Mesodermal cell (in vitro differentiated cells): ENCODE data around the gene RCBTB1.
"Not testable (repeated sequence)": the region's sequence is repeated elsewhere in the genome, so short reads cannot be mapped to it uniquely, and the experiment has no call there.

Source experiments
- H3K27ac ChIP-seq: 2 replicates; pipeline ENCODE4 v1.7.0; 2013; ENCODE audit warnings: mild to moderate bottlenecking, low read depth, low read length, moderate library complexity; ENCODE audit not compliant: severe bottlenecking
- H3K36me3 ChIP-seq: 2 replicates; pipeline ENCODE4 v1.7.1; 2013; ENCODE audit warnings: mild to moderate bottlenecking, low read length, moderate library complexity; ENCODE audit not compliant: control insufficient read depth, insufficient read depth
- H3K4me1 ChIP-seq: one replicate; pipeline ENCODE4 v1.7.1; 2013; ENCODE audit warnings: mild to moderate bottlenecking, low read length; ENCODE audit not compliant: insufficient read depth, control insufficient read depth, poor library complexity, severe bottlenecking
- H3K4me3 ChIP-seq: 2 replicates; pipeline ENCODE4 v1.7.0; 2013; ENCODE audit warnings: low read length, control low read depth, mild to moderate bottlenecking; ENCODE audit not compliant: insufficient read depth, poor library complexity, severe bottlenecking; ENCODE audit errors: extremely low read depth
- H3K9me3 ChIP-seq: 2 replicates; pipeline ENCODE4 v1.7.1; 2013; ENCODE audit warnings: mild to moderate bottlenecking, low read length, moderate library complexity; ENCODE audit not compliant: control insufficient read depth
- WGBS, 2 experiments: methylation state at CpG; one replicate each; pipeline ENCODE4 v1.1.5; 2013; ENCODE audit warnings: missing lambda C conversion rate in 2 of 2; ENCODE audit not compliant: insufficient coverage in 2 of 2; 5-methylcytosine and 5-hydroxymethylcytosine counted together

RCBTB1 gene

DNA sequence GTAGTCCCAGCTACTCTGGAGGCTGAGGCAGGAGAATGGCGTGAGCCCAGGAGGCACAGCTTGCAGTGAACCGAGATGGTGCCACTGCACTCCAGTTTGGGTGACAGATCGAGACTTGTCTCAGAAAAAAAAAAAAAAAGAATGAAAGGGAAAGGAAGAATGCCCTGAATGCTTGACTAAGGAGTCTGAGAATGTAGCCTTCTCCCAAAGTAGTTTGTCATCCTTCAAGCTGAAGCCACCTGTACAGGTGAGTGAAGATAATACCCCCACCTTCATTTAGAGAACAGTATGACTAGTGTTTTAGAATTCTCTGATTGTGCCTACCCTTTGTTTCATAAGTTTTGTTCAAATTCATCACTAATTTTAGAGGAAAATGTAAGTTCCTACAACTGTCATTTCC lies 5.9 kb downstream of the RCBTB1 start:
- H3K36me3 ChIP-seq = peaks cover 29% of the 10 kb centered on the region
- 93 to 100% methylated on average over 2 of the region's 3 CpGs for WGBS, 2 experiments
- H3K4me1 ChIP-seq = no peaks in the 10 kb centered on the region
- H3K27ac ChIP-seq = no peak overlapping the region
- H3K4me3 ChIP-seq = no peak overlapping the region
- no peaks in the 10 kb centered on the region for H3K9me3 ChIP-seq

GRCh38 chr13:49571299-49572240 lies 13.8 kb downstream of the RCBTB1 start:
- WGBS, 2 experiments = 97% methylated on average over 4 of the region's 8 CpGs
- no peak overlapping the region for H3K4me3 ChIP-seq

GRCh38 chr13:49569993-49570689 lies 15.2 kb downstream of the RCBTB1 start:
- H3K4me1 ChIP-seq = no peaks in the 10 kb centered on the region

More at GRCh38 chr13:49571299-49572240, 13.8 kb downstream of the RCBTB1 start:
- peaks cover 11% of the 10 kb centered on the region for H3K36me3 ChIP-seq
- H3K4me1 ChIP-seq = no peaks in the 10 kb centered on the region
- no peak overlapping the region for H3K27ac ChIP-seq
- H3K9me3 ChIP-seq = no peaks in the 10 kb centered on the region

DNA sequence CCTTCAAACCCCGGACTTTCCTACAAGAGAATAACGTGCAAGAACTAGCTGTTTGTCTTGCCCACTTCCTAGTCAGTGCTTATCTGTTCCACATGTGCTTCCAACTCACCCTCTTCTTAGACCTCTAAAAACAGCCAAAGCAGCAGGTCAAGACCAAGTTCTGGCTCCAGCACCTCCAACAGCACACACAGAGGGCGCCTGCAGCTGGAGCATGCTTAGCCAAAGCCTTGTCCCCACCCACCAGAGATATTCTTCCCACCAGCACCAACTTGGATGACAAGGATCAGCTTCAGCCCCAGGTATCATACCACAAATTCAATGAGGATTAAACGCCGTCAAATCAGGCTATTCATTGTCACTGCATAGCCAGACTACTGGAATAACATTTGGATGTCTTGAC lies 17.9 kb downstream of the RCBTB1 start:
- WGBS, 2 experiments = 89 to 94% methylated on average over 2 to 3 of the region's 5 CpGs
- H3K27ac ChIP-seq = no peak overlapping the region
- no peaks in the 10 kb centered on the region for H3K4me1 ChIP-seq
- no peaks in the 10 kb centered on the region for H3K9me3 ChIP-seq
- peaks cover 28% of the 10 kb centered on the region for H3K36me3 ChIP-seq
- no peak overlapping the region for H3K4me3 ChIP-seq

More at GRCh38 chr13:49569993-49570689, 15.2 kb downstream of the RCBTB1 start:
- H3K4me3 ChIP-seq = no peak overlapping the region
- no CpG with 5 or more reads among the region's 1 CpG for WGBS, 2 experiments
- peaks cover 16% of the 10 kb centered on the region for H3K36me3 ChIP-seq
- H3K9me3 ChIP-seq = no peaks in the 10 kb centered on the region
- H3K27ac ChIP-seq = no peak overlapping the region

DNA sequence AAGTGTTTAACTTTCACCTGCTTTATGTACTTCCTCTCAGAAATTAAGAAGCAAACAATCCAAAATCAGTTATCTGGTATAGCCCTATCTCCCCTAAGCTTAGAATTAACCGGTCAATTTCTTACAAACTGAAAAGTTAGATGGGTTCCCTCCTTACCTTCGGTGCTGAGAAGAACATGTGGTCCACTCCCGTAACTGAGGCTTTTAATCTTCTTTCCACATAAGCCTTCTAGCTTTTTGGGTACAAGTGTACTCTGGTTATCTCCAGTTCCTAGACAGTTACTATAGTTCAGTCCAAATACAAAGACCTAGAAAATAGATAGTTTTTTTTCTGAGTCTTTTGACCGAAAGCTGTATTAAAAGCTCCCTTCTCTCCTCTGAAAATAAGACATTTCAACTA lies 18.9 kb downstream of the RCBTB1 start:
- Histone ChIP-seq H3K27ac (no peak overlapping the region), H3K9me3 (no peaks in the 10 kb centered on the region), H3K4me3 (no peak overlapping the region), H3K36me3 (peaks cover 33% of the 10 kb centered on the region), H3K4me1 (no peaks in the 10 kb centered on the region)
- WGBS, 2 experiments = 90 to 98% methylated on average over 3 of the region's 4 CpGs

GRCh38 chr13:49565461-49565860 lies 19.9 kb downstream of the RCBTB1 start:
- WGBS, 2 experiments = 96% methylated on average over 7 of the region's 25 CpGs; no CpG with 5 or more reads in 1 of the 2 experiments

DNA sequence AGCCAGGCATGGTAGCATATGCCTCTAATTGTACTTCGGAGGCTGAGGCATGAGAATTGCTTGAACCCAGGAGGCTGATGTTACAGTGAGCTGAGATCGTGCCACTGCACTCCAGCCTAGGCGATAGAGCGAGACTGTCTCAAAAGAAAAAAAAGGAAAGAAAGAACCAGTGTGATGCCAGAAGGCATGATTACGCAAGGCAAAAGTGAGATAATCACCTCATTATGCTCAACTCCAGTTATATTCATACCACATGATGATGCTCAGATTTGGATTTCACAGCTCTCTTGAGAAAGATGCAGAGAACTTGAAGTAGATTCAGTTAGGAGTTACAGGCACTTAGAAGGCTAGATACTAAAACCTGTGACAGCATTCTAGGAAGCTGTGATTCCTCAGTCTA lies 21.8 kb downstream of the RCBTB1 start:
- Histone ChIP-seq H3K4me3 (no peak overlapping the region), H3K4me1 (no peaks in the 10 kb centered on the region), H3K36me3 (peaks cover 55% of the 10 kb centered on the region), H3K9me3 (no peaks in the 10 kb centered on the region), H3K27ac (no peak overlapping the region)
- WGBS, 2 experiments = 82 to 86% methylated on average over 3 to 4 of the region's 5 CpGs

More at GRCh38 chr13:49565461-49565860, 19.9 kb downstream of the RCBTB1 start:
- not testable (repeated sequence) for H3K27ac ChIP-seq, H3K4me1 ChIP-seq, H3K9me3 ChIP-seq, H3K4me3 ChIP-seq
- peaks cover 35% of the 10 kb centered on the region for H3K36me3 ChIP-seq

GRCh38 chr13:49561062-49561410 lies 24.3 kb downstream of the RCBTB1 start:
- H3K36me3 ChIP-seq = peaks cover 57% of the 10 kb centered on the region
- no peaks in the 10 kb centered on the region for H3K4me1 ChIP-seq
- H3K9me3 ChIP-seq = no peaks in the 10 kb centered on the region
- H3K27ac ChIP-seq = no peak overlapping the region
- 93% methylated on average over 2 of the region's 3 CpGs for WGBS, 2 experiments
- H3K4me3 ChIP-seq = no peak overlapping the region

GRCh38 chr13:49560270-49561061 lies 24.9 kb downstream of the RCBTB1 start:
- H3K4me1 ChIP-seq = no peaks in the 10 kb centered on the region
- H3K9me3 ChIP-seq = no peaks in the 10 kb centered on the region
- H3K36me3 ChIP-seq = peaks cover 61% of the 10 kb centered on the region
- no peak overlapping the region for H3K4me3 ChIP-seq
- H3K27ac ChIP-seq = no peak overlapping the region
- 87 to 100% methylated on average over 3 of the region's 10 CpGs for whole genome bisulfite sequencing, 2 experiments

DNA sequence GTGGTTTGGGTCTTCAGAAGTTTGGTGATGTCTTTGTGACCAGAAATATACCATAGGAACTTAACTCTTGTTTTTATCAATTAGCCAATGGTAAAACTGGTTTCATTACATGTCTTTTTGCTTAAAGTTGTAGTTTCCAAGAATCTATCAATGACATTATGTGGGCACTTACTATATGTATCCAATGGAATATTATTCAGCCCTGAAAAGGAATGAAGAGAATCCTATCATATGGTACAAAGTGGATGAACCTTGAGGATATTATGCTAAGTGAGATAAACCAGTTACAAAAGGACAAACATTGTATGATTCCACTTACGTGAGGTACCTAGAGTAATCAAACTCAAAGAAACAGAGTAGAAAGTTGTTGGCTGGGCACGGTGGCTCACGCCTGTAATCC lies 26.4 kb downstream of the RCBTB1 start:
- no peaks in the 10 kb centered on the region for H3K9me3 ChIP-seq
- H3K27ac ChIP-seq = no peak overlapping the region
- H3K4me3 ChIP-seq = no peak overlapping the region
- H3K4me1 ChIP-seq = no peaks in the 10 kb centered on the region
- H3K36me3 ChIP-seq = peaks cover 65% of the 10 kb centered on the region
- WGBS, 2 experiments = 97% methylated on average over 3 of the region's 3 CpGs; no CpG with 5 or more reads in 1 of the 2 experiments
